ENCODE measurements around the gene DENND2A.

DNA sequence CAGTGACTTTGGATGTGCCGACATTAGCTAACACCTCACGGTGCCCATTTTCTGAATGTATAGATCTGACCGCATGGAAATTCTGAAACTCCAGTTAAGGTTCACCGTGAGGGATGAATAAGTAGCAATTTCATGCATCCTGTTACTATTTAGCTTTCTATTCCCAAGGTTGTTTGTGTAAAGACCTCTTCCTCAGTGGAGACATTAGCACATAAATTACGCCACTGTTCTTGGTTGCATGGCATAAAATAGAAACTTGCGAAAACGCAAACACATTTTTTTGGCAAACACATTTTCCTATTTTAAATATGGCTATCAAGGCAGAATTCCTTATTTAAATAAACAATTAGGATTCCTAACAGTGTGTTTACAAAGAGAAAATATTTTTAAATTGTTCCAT, 36.5 kb downstream of the DENND2A start:
- TF ChIP-seq CTCF (IDR thresholded peaks at IDR 0.05) (no peak), POLR2A (IDR thresholded peaks at IDR 0.05) (no peak)
